MM.1S (cell line): ENCODE results near the gene SPTBN2.

Source experiments
- DNase-seq: peaks from one replicate; pipeline ENCODE4 v3.0.0-alpha.2; 2015
- H2AFZ ChIP-seq: fragments of 300-600 bp; sonication (generic); 2 replicates; pipeline ENCODE4 v1.6.0; 2016; ENCODE audit warnings: antibody characterized with exemption, low read length
- H3F3A ChIP-seq: fragments of 300-600 bp; sonication (generic); 2 replicates; pipeline ENCODE4 v1.6.1; 2016; ENCODE audit warnings: mild to moderate bottlenecking, antibody characterized with exemption, low read length, moderate library complexity, mixed read lengths; ENCODE audit not compliant: insufficient read depth
- H3K27ac ChIP-seq: fragments of 300-600 bp; sonication (generic); 2 replicates; pipeline ENCODE4 v1.5.1; 2016; ENCODE audit warnings: mild to moderate bottlenecking, low read length
- H3K27me3 ChIP-seq: fragments of 300-600 bp; sonication (generic); replicated peaks from 2 replicates; pipeline ENCODE4 v1.6.0; 2016; ENCODE audit warnings: low read length; ENCODE audit not compliant: insufficient read depth
- H3K36me3 ChIP-seq: fragments of 300-600 bp; sonication (generic); replicated peaks from 2 replicates; pipeline ENCODE4 v1.6.1; 2016; ENCODE audit warnings: mild to moderate bottlenecking, low read length, mixed read lengths; ENCODE audit not compliant: insufficient read depth
- H3K4me1 ChIP-seq: fragments of 300-600 bp; sonication (generic); 2 replicates; pipeline ENCODE4 v1.6.1; 2016; ENCODE audit warnings: low read length, mixed read lengths
- H3K4me2 ChIP-seq: fragments of 300-600 bp; sonication (generic); 2 replicates; pipeline ENCODE4 v1.6.0; 2016; ENCODE audit warnings: low read depth, low read length
- H3K4me3 ChIP-seq: fragments of 300-600 bp; sonication (generic); 2 replicates; pipeline ENCODE4 v1.5.1; 2016; ENCODE audit warnings: low read length, mixed read lengths
- H3K79me2 ChIP-seq: fragments of 300-600 bp; sonication (generic); 2 replicates; pipeline ENCODE4 v1.6.1; 2016; ENCODE audit warnings: mixed run types, low read length, mixed read lengths
- H3K9ac ChIP-seq: fragments of 300-600 bp; sonication (generic); 2 replicates; pipeline ENCODE4 v1.6.1; 2016; ENCODE audit warnings: low read length, mixed read lengths
- H3K9me2 ChIP-seq: fragments of 300-600 bp; sonication (generic); replicated peaks from 2 replicates; pipeline ENCODE4 v1.6.1; 2016; ENCODE audit warnings: mild to moderate bottlenecking, low read length, mixed read lengths; ENCODE audit not compliant: insufficient read depth
- H3K9me3 ChIP-seq: fragments of 300-600 bp; sonication (generic); replicated peaks from 2 replicates; pipeline ENCODE4 v1.6.1; 2016; ENCODE audit warnings: mild to moderate bottlenecking, low read length, mixed read lengths; ENCODE audit not compliant: insufficient read depth
- H4K20me1 ChIP-seq: fragments of 300-600 bp; sonication (generic); 2 replicates; pipeline ENCODE4 v1.6.1; 2016; ENCODE audit warnings: mild to moderate bottlenecking, low read length, moderate library complexity, mixed read lengths; ENCODE audit not compliant: insufficient read depth
- EZH2 ChIP-seq: fragments of 300-600 bp; sonication (generic); optimal IDR thresholded peaks from 2 replicates; pipeline ENCODE3; 2017; ENCODE audit warnings: low read depth, mild to moderate bottlenecking, antibody characterized with exemption, low read length, mixed read lengths
- EZH2phosphoT487 ChIP-seq: fragments of 300-600 bp; sonication (generic); IDR thresholded peaks from 2 replicates; pipeline ENCODE4 v1.6.1; 2018; ENCODE audit warnings: antibody characterized with exemption, low read length
- TF ChIP-seq, protein P1 (sequence below): fragments of 300-600 bp; sonication (generic); IDR thresholded peaks from 2 replicates; pipeline ENCODE4 v1.5.1; 2016; ENCODE audit warnings: antibody characterized with exemption, low read length, mixed read lengths

The SPTBN2 gene

GRCh38 chr11:66694732-66695207 is 34.2 kb downstream of the SPTBN2 start:
- no peaks in the 10 kb centered on the region for H3K79me2 ChIP-seq
- H3K27ac ChIP-seq, result no peak overlapping the region
- no peaks in the 10 kb centered on the region for H3K36me3 ChIP-seq
- no peak overlapping the region for H3K4me3 ChIP-seq
- DNase-seq, result peak; percentile 80
- no peaks in the 10 kb centered on the region for H3F3A ChIP-seq
- H3K9me2 ChIP-seq, result no peaks in the 10 kb centered on the region
- no peaks in the 10 kb centered on the region for H3K27me3 ChIP-seq
- no peaks in the 10 kb centered on the region for H3K4me1 ChIP-seq
- no peak overlapping the region for H3K4me2 ChIP-seq
- no peaks in the 10 kb centered on the region for H4K20me1 ChIP-seq
- no peak overlapping the region for H3K9ac ChIP-seq
- H2AFZ ChIP-seq, result 0 out of 2 replicates have a peak overlapping the region, but pooled peaks have one; percentile 8
- H3K9me3 ChIP-seq, result no peaks in the 10 kb centered on the region
- TF ChIP-seq EZH2 (no peak), EZH2phosphoT487 (no peak)
- TF ChIP-seq, protein P1, sequence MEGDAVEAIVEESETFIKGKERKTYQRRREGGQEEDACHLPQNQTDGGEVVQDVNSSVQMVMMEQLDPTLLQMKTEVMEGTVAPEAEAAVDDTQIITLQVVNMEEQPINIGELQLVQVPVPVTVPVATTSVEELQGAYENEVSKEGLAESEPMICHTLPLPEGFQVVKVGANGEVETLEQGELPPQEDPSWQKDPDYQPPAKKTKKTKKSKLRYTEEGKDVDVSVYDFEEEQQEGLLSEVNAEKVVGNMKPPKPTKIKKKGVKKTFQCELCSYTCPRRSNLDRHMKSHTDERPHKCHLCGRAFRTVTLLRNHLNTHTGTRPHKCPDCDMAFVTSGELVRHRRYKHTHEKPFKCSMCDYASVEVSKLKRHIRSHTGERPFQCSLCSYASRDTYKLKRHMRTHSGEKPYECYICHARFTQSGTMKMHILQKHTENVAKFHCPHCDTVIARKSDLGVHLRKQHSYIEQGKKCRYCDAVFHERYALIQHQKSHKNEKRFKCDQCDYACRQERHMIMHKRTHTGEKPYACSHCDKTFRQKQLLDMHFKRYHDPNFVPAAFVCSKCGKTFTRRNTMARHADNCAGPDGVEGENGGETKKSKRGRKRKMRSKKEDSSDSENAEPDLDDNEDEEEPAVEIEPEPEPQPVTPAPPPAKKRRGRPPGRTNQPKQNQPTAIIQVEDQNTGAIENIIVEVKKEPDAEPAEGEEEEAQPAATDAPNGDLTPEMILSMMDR, result peak; percentile 93

DNA sequence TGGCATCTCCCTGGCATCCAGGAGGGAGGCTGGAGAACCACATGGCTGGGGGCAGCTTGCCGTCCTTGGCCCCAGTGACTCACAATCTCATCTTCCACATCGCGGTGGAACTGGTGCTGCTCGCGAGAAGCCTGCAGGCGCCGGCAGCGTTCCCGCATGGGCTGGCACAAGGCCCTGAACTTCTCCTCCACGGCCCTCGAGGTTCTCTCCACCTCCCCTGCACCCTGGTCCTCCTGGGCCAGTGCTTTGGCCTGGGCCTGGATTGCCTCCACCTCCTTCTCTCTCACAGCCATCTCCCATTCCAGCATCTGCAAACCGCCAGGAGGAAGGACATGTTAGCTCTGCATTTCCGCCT is 35.0 kb downstream of the SPTBN2 start:
- Histone ChIP-seq H2AFZ (no peak overlapping the region), H3F3A (no peaks in the 10 kb centered on the region), H3K9ac (no peak overlapping the region), H3K4me1 (no peaks in the 10 kb centered on the region), H3K9me2 (no peaks in the 10 kb centered on the region), H3K4me3 (no peak overlapping the region), H3K27me3 (no peaks in the 10 kb centered on the region), H3K4me2 (no peak overlapping the region), H3K79me2 (no peaks in the 10 kb centered on the region), H4K20me1 (no peaks in the 10 kb centered on the region), H3K36me3 (no peaks in the 10 kb centered on the region), H3K9me3 (no peaks in the 10 kb centered on the region), H3K27ac (no peak overlapping the region)
- DNase-seq, result no peak
- TF ChIP-seq EZH2 (no peak), EZH2phosphoT487 (no peak)
- TF ChIP-seq, protein P1, result no peak

DNA sequence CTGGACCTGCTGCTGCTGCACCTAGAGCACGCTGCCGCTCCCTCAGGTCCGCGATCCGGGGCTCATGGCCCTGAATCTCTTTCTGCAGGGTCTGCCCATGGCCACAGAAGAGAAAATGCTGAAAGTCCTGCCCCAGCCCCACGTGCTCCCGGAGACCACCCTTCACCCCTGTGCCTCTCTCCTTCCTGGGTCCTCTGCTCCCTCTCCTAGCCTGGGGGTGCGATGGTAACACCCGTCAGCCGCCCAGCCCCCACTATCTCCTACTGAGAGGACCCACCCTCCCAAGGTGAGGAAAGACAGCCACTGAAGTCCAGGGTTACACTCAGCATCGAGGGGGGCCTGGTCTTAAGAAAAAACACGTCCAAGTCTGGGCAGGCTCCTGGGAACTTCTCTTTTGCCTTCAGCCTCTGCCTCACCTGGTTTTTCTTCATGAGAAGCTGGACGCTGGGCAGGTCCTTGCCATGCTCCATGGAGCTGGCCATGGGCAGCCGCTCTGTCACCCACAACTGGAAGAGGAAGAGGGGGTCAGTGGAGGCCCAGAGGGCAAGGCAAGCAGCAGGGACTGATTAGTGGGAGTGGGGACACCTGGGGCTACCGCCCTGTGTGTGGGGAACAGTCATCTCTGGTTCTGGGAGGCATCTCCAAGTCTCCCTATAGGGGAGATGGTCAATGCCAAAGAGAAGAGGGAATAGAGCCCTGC is 35.5 kb downstream of the SPTBN2 start:
- Histone ChIP-seq H2AFZ (no peak overlapping the region), H3K4me1 (no peaks in the 10 kb centered on the region), H3K79me2 (no peaks in the 10 kb centered on the region), H3K4me3 (no peak overlapping the region), H3F3A (no peaks in the 10 kb centered on the region), H3K27me3 (no peaks in the 10 kb centered on the region), H4K20me1 (no peaks in the 10 kb centered on the region), H3K9me2 (no peaks in the 10 kb centered on the region), H3K4me2 (no peak overlapping the region), H3K9ac (no peak overlapping the region), H3K36me3 (no peaks in the 10 kb centered on the region), H3K9me3 (no peaks in the 10 kb centered on the region), H3K27ac (no peak overlapping the region)
- no peak for DNase-seq
- TF ChIP-seq, protein P1, result no peak
- no peak for TF ChIP-seq EZH2
- TF ChIP-seq EZH2phosphoT487, result no peak
